CD4-positive, CD25-positive, alpha-beta regulatory T cell (primary cell): ENCODE measurements around the gene GLG1. TPM values are rescaled to one million over a fixed set of nuclear protein-coding genes. Genes with fewer than 3 reads are reported as not detected.
"Not testable (repeated sequence)": the region's sequence is repeated elsewhere in the genome, so short reads cannot be mapped to it uniquely, and the experiment has no call there.

ENCODE experiments used
- ATAC-seq, 2 donors: fragments of 150-1000 bp; cut with Tn5 transposase; one replicate each; pipeline ENCODE4 v1.10.0; 2021; ENCODE audit warnings: low read depth in 2 of 2, moderate number of reproducible peaks in 2 of 2, moderate library complexity in 1 of 2
- DNase-seq, 3 donors: peaks; one replicate each; pipeline versions ENCODE4 v3.0.0 to v3.0.0-alpha.2; 2012 to 2022; ENCODE audit warnings: mixed read lengths in 1 of 3
- H3K27ac ChIP-seq: one replicate; pipeline ENCODE4 v1.7.0; 2013; ENCODE audit warnings: mild to moderate bottlenecking, low read length; ENCODE audit not compliant: insufficient read depth, poor library complexity, severe bottlenecking
- H3K27me3 ChIP-seq: one replicate; pipeline ENCODE4 v1.7.0; 2013; ENCODE audit warnings: low read length; ENCODE audit not compliant: control insufficient read depth, insufficient read depth
- H3K36me3 ChIP-seq: one replicate; pipeline ENCODE4 v1.7.0; 2013; ENCODE audit warnings: mild to moderate bottlenecking, low read length, moderate library complexity; ENCODE audit not compliant: control insufficient read depth, insufficient read depth
- H3K4me1 ChIP-seq: 2 replicates; pipeline ENCODE4 v1.7.0; 2013; ENCODE audit warnings: mild to moderate bottlenecking, low read length; ENCODE audit not compliant: insufficient read depth, control insufficient read depth, poor library complexity, severe bottlenecking
- H3K4me3 ChIP-seq: one replicate; pipeline ENCODE4 v1.7.0; 2013; ENCODE audit warnings: low read depth, mild to moderate bottlenecking, low read length, moderate library complexity
- H3K9me3 ChIP-seq, 2 experiments: 1 replicate in 1 of 2; 2 replicates in 1 of 2; pipeline ENCODE4 v1.7.0; 2013; ENCODE audit warnings: low read length in 2 of 2, mild to moderate bottlenecking in 1 of 2, moderate library complexity in 1 of 2; ENCODE audit not compliant: control insufficient read depth in 2 of 2
- H3K27ac Mint-ChIP-seq, 3 donors: one replicate each; pipeline ENCODE4 v1.8.0; 2020 to 2022; ENCODE audit warnings: mild to moderate bottlenecking in 3 of 3, mixed read lengths in 3 of 3, moderate library complexity in 2 of 3
- H3K27me3 Mint-ChIP-seq: one replicate; pipeline ENCODE4 v1.8.0; 2022; ENCODE audit warnings: mild to moderate bottlenecking, mixed read lengths
- H3K36me3 Mint-ChIP-seq: one replicate; pipeline ENCODE4 v1.8.0; 2020; ENCODE audit warnings: mixed read lengths
- H3K4me1 Mint-ChIP-seq, 4 donors: one replicate each; pipeline ENCODE4 v1.8.0; 2020 to 2022; ENCODE audit warnings: mixed read lengths in 4 of 4, mild to moderate bottlenecking in 1 of 4
- H3K4me3 Mint-ChIP-seq, 4 donors: one replicate each; pipeline ENCODE4 v1.8.0; 2020 to 2022; ENCODE audit warnings: mild to moderate bottlenecking in 4 of 4, mixed read lengths in 4 of 4, moderate library complexity in 3 of 4
- H3K9me3 Mint-ChIP-seq, 7 donors: one replicate each; pipeline ENCODE4 v1.8.0; 2020 to 2022; ENCODE audit warnings: mixed read lengths in 7 of 7, mild to moderate bottlenecking in 3 of 7, moderate library complexity in 2 of 7
- polyA plus RNA-seq, 4 donors: library from polyadenylated mRNA; unstranded; fragments of 300-500 nt; fragmentation: Illumina TruSeq; gene quantifications; one replicate each; pipeline ENCODE4 v1.2.3, GENCODE V29; 2021
- total RNA-seq: library from RNA; stranded (reverse); gene quantifications from one replicate; pipeline ENCODE4 v1.2.3, GENCODE V29; 2022

Gene GLG1
- total and polyA plus RNA-seq, 5 donors from 2014 or later = 147 to 202 (median 153) TPM

GRCh38 chr16:74413920-74414319 lies 193.0 kb downstream of the GLG1 start:
- H3K36me3 Mint-ChIP-seq, H3K4me1 Mint-ChIP-seq, H3K9me3 Mint-ChIP-seq, H3K27ac ChIP-seq, H3K27me3 ChIP-seq, ATAC-seq, H3K4me3 ChIP-seq, H3K4me1 ChIP-seq, H3K4me3 Mint-ChIP-seq, DNase-seq, H3K36me3 ChIP-seq, H3K9me3 ChIP-seq, H3K27me3 Mint-ChIP-seq: not testable (repeated sequence)
- peak overlapping the region in 1 of 3 donors; percentile 61 for H3K27ac Mint-ChIP-seq

- not testable (repeated sequence) for H3K9me3 Mint-ChIP-seq, DNase-seq, H3K4me3 ChIP-seq, ATAC-seq, H3K36me3 Mint-ChIP-seq, H3K27me3 Mint-ChIP-seq, H3K4me1 Mint-ChIP-seq, H3K27ac Mint-ChIP-seq, H3K27me3 ChIP-seq, H3K4me3 Mint-ChIP-seq, H3K36me3 ChIP-seq, H3K27ac ChIP-seq, H3K4me1 ChIP-seq, H3K9me3 ChIP-seq
Measured at GRCh38 chr16:74413485-74413884, 193.4 kb downstream of the GLG1 start.

GRCh38 chr16:74412775-74413390 lies 194.0 kb downstream of the GLG1 start:
- not testable (repeated sequence) for H3K4me3 ChIP-seq, H3K9me3 ChIP-seq, H3K9me3 Mint-ChIP-seq, H3K27me3 Mint-ChIP-seq, H3K4me1 Mint-ChIP-seq, H3K4me1 ChIP-seq, H3K4me3 Mint-ChIP-seq, H3K36me3 ChIP-seq, DNase-seq, H3K27ac Mint-ChIP-seq, H3K36me3 Mint-ChIP-seq, H3K27ac ChIP-seq, ATAC-seq, H3K27me3 ChIP-seq

- H3K4me3 Mint-ChIP-seq, DNase-seq, H3K27me3 ChIP-seq, H3K4me1 ChIP-seq, H3K36me3 Mint-ChIP-seq, H3K27ac Mint-ChIP-seq, H3K4me1 Mint-ChIP-seq, H3K27me3 Mint-ChIP-seq, H3K36me3 ChIP-seq, H3K9me3 Mint-ChIP-seq, H3K9me3 ChIP-seq, H3K27ac ChIP-seq, H3K4me3 ChIP-seq, ATAC-seq: not testable (repeated sequence)
Measured at GRCh38 chr16:74412138-74412774, 194.7 kb downstream of the GLG1 start.

GRCh38 chr16:74410981-74411380 lies 195.9 kb downstream of the GLG1 start:
- not testable (repeated sequence) for H3K27ac ChIP-seq, H3K4me3 Mint-ChIP-seq, H3K27me3 Mint-ChIP-seq, ATAC-seq, H3K36me3 ChIP-seq, H3K36me3 Mint-ChIP-seq, H3K4me1 Mint-ChIP-seq, H3K9me3 ChIP-seq, H3K4me3 ChIP-seq, H3K27me3 ChIP-seq, DNase-seq, H3K27ac Mint-ChIP-seq, H3K9me3 Mint-ChIP-seq, H3K4me1 ChIP-seq

- not testable (repeated sequence) for H3K27ac Mint-ChIP-seq, H3K9me3 ChIP-seq, H3K4me1 Mint-ChIP-seq, H3K4me3 Mint-ChIP-seq, H3K9me3 Mint-ChIP-seq, H3K36me3 Mint-ChIP-seq, DNase-seq, H3K36me3 ChIP-seq, H3K27me3 Mint-ChIP-seq, H3K27me3 ChIP-seq, H3K27ac ChIP-seq, ATAC-seq, H3K4me1 ChIP-seq, H3K4me3 ChIP-seq
Measured at GRCh38 chr16:74410057-74410957, 196.6 kb downstream of the GLG1 start.

GRCh38 chr16:74409185-74409981 lies 197.5 kb downstream of the GLG1 start:
- H3K27ac ChIP-seq, DNase-seq, H3K4me3 ChIP-seq, H3K27me3 ChIP-seq, H3K4me3 Mint-ChIP-seq, H3K36me3 Mint-ChIP-seq, H3K4me1 ChIP-seq, ATAC-seq, H3K27ac Mint-ChIP-seq, H3K4me1 Mint-ChIP-seq, H3K36me3 ChIP-seq, H3K27me3 Mint-ChIP-seq, H3K9me3 Mint-ChIP-seq, H3K9me3 ChIP-seq: not testable (repeated sequence)
